GM12872 (cell line): ENCODE data around the gene CLDN8.

ENCODE experiments used
- TF ChIP-seq, protein P1 (sequence below): IDR thresholded peaks from 3 replicates; pipeline ENCODE4 v1.5.1; 2011; ENCODE audit warnings: low read depth, mild to moderate bottlenecking, low read length, moderate library complexity; ENCODE audit not compliant: insufficient read depth

CLDN8 gene

DNA sequence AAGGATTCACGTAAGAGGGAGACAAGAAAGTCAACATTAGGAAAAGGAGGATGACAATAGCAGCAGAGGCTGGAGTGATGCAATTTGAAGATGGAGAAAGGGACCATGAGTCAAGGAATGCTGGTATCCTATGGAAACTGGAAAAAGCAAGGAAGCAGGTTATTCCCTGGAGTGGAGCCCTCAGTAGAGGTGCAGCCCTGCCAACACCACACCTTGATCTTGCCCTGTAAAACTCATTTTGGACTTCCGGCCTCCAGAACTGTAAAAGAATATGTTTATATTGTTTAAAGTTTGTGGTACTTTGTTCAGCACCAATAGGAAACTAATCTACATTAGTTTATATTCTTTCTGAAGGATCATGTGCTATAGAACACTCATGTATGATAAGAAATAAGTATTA is 29.7 kb downstream of the CLDN8 start:
- TF ChIP-seq, protein P1, sequence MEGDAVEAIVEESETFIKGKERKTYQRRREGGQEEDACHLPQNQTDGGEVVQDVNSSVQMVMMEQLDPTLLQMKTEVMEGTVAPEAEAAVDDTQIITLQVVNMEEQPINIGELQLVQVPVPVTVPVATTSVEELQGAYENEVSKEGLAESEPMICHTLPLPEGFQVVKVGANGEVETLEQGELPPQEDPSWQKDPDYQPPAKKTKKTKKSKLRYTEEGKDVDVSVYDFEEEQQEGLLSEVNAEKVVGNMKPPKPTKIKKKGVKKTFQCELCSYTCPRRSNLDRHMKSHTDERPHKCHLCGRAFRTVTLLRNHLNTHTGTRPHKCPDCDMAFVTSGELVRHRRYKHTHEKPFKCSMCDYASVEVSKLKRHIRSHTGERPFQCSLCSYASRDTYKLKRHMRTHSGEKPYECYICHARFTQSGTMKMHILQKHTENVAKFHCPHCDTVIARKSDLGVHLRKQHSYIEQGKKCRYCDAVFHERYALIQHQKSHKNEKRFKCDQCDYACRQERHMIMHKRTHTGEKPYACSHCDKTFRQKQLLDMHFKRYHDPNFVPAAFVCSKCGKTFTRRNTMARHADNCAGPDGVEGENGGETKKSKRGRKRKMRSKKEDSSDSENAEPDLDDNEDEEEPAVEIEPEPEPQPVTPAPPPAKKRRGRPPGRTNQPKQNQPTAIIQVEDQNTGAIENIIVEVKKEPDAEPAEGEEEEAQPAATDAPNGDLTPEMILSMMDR: no peak

DNA sequence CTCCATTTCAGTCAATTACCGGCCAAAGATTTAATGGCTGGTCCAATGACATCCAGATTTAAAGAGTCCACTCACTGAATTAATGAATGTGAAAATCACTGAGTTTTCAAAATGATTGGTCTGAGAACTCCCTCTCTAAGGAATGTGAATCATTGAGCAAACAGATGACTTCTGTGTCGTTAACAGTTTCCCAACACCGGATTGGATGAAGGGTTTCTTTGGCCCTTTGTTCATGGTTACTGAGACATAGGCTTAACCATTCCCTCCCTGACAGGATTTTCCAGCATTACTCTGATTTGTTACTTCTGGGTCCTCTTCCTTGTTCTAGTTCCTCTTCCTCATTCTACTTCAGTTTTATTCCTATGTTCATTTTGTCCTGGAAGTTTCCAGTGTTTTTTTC is 47.8 kb downstream of the CLDN8 start:
- TF ChIP-seq, protein P1: no peak

DNA sequence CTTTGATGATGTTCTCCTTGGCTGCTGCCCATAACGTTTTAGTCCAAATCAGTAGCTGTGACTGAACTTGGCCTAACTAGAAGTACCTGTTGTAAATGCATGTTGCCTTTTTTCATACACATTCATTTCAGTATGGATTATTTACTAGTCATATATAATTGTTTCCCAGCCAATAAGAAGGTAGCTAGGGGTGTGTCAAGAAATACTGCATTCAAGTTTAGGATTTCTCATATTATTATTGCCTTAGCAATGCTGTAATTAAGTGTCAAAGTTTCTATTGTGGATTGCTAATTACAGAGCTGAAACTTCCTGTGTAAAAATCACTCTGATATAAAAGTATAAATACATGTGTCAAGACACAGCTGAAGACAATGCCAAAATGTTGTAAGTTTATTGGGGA is 49.2 kb downstream of the CLDN8 start, which contains the start of gene CLDN17:
CLDN17 (minus strand) TSS at position 101 of the 400 bp plus-strand sequence. CDS start 188 bp downstream, outside the sequence.
- TF ChIP-seq, protein P1: no peak

DNA sequence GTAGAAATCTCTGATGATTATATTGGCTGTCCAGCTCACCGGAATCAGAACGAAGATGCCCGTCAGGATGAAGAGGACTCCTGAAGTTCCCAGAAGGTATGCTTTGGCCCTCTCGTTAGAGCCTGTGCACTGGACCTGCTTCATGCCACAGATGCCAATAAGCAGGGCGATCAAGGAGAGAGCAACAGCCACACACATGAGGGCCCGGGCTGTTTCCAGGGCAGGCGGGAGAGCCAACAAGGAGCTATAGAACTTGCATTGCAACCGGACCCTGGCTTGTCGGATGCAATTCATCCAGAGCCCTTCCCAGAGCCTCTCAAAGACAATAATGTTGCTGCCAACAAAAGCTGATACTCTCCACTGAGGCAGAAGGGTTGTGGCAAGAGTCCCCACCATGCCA is 49.7 kb downstream of the CLDN8 start:
- TF ChIP-seq, protein P1: no peak

DNA sequence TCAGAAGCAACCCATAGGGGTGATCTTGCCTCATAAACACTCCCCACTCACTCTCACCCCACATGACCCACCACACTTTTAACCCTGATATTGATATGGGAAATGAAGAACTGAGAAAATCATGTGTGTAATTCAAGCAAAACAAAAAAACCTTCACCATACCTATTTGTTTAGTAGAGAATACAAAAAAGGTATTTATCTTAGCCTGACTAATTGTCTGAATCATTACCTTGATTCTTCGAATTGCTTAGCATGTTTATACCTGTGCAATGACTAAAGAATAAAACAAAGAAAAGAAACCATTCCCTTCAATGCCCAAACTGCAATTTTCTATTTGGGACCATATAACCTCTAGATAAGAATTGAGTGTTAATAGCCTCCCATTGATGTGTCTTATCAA is 51.1 kb downstream of the CLDN8 start:
- TF ChIP-seq, protein P1: no peak
